Stimulated activated CD4-positive, alpha-beta T cell treated with anti-CD3 and anti-CD28 coated beads, TNF-alpha, amount 100 ng/mL, for 24 hours (primary cell): ENCODE data around the gene NDUFV1.
A peak's percentile ranks its signal among the peaks of the same experiment; 100 is the strongest.
"Not testable (repeated sequence)": the region's sequence is repeated elsewhere in the genome, so short reads cannot be mapped to it uniquely, and the experiment has no call there.

Experiments
- DNase-seq, 3 experiments: peaks; one replicate each; pipeline ENCODE4 v3.0.0-alpha.2; 2020; ENCODE audit warnings: low read depth in 3 of 3

NDUFV1 gene

DNA sequence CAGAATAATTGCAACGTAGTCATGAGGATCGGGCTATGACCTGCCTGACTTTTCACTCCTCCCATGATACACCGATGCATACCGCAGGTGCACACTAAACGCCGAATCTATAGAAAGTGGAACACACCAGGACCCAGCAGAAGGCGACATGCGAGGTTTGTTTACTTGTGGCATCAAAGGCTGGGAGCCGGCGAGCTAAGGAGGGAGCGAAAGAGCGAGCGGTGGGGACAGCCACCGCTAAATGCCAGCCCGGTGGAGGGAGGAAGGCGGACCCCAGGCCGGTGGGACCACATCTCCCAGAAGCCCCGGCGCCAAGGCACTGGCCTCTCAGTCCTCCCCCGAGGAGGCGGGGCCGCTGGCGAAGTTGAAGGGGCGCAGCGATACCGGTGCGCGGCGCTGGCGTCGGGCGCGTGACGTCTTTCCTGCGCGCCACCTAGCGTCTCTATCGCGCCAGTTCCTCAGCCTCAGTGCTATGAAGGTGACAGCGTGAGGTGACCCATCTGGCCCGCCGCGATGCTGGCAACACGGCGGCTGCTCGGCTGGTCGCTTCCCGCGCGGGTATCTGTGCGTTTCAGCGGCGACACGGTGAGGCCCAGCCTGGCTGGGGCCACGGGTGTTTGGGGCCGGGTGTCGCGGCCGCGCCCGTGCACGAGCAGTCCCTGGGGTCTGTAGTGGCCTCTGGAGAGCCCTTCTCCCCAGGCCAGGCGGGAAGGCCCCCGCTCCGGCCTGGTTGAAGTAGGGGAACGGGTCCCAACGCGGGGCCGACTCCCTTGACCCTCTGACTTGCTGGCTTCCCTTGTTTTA is at the start of gene NDUFV1:
NDUFV1 (plus strand) TSS at position 445 of the 804 bp plus-strand sequence; CDS start at position 514, 69 bp downstream.
- DNase-seq = peak; percentile 89 to 97 (median 90)

DNA sequence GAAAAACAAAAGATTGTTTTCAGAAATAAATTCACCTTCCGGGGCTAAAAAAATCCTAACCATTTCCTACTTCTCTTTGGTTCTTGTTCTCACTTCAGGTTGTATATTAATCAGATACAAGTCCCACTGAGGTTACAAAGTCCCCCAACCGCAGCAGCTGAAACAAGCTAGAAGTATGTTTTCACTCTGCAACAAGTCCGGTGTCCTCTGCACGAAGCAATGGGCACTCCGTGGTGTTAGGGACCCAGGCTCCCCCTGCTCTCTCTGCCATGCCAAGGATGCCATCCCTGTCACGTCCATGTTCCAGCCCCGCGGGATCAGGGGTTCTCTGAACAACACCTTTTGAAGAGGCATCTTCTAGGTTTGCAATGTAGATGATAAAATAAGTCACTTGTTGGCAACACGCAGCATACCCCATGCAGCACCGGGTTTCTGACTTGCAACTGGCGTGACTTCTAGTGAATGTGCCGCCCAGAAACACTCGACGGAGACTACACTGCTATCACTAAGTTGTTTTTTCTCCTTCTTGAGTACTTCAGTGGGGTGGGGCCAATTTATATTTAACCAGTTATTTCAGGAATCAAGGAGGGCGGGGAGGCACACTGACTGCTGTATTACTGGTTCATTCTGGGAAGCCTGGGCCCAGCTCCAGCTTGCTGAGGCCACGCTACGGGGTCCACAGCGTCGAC is 48.5 kb upstream of the NDUFV1 start:
- no peak for DNase-seq

DNA sequence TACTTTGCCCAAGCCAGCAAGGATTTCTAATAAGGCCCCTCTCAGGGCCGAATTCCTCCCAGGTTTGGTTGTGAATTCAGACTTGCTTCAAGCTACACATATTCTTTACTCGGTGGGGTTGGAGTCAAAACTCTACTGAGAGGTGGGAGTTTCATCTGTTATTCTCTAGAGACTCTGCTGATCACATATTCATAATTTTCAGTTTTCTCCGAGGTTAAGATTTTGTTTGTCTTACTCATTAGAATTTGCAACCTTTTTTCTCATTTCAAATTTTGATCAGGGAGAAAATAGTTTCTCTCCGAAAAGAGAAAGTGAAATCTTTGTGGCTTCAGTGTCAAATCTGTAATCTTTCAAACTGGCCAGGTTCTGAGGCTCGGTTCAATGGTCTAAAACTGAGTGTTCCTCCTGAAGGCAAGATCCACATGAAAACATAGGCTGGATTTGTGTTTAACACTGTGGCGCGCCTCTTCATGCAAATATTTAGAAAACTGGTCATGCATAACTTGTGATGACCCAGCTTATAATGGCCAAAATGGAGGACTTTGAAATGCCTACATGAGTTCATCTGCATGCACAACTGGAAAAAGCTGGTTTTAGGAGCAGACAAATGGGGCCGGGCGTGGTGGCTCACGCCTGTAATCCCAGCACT is 44.6 kb upstream of the NDUFV1 start:
- DNase-seq = no peak

DNA sequence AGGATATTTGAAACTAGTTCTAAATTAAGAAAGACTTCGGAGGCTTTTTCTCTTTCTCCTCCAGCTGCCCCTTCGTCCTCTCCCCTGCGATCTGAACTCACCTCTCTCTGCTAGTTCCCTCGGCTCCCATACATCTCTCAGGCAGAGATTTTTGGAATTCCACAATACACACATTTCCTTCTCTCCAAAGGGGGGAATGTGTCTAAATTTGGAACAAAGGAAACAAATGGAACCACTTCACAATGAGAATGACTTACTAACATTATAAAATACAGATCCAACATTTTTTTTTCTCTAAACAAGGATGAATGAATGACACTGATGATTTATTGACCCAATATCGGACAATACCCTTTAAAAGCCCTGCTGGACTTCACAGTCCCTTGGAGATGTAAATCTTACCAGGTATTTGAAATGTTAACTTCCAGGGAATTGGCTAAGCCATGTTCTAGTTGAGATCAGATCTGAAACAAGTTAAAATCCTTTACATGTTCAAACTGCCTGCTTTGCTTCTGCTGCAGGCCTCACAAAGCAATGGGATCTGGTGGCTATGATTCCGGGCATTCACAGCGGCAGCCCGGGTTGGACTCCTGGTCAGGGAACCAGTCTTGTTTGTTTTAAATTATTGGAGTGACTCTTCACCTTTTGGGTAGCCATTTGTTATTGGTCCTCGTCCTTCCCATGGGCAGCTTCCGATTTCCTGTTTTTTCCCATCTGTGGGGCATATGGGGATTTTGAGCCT is 43.6 kb upstream of the NDUFV1 start:
- no peak for DNase-seq

DNA sequence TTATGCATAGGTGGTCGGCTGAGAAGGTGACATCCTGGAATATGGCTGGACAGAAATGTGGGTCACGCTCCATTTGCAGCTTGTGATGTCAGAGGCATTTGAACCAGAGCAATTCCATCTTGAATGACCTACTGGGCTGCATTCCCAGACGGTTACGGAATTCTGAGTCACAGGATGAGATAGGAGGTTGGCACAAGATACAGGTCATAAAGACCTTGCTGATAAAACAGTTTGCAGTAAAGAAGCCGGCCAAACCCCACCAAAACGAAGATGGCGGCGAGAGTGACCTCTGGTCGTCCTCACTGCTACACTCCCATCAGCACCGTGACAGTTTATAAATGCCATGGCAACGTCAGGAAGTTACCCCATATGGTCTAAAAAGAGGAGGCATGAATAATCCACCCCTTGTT is 43.0 kb upstream of the NDUFV1 start:
- not testable (repeated sequence) for DNase-seq

DNA sequence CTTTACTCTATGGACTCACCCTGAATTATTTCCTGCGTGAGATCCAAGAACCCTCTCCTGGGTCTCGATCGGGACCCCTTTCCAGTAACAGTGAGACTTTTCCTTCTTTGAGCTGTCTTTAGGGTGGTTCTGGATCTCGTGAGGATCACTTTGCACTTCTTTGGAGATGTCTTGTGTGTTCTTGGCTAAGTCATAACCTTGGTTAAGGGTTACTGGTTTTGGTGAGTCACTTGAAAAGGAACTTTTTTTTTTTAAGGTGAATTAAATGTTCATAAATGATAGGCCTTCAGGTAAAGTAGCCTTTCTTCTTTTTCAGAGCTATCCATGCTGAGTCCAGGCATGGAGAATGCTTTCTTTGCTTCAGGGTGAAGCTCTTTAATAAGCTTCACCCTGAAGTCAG is 42.5 kb upstream of the NDUFV1 start:
- DNase-seq = no peak

DNA sequence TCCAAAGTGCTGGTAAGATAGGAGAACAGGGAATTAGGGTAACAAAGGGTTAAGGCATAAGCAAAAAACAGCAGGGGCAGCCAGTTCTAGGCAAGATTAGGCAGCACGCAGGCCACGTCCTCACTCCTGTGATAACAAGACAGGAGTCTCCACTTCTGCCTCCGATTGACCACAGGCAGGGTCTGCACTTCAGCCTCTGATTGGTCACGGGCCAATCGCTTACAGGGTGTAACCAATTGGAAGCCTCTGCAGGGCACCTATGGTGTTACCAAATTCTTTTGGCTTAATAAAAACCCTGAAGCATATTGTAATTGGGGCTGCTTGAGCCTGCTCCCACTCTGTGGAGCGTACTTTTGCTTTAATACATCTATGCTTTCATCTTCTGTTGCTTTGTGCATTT is 35.3 kb upstream of the NDUFV1 start:
- no peak for DNase-seq

DNA sequence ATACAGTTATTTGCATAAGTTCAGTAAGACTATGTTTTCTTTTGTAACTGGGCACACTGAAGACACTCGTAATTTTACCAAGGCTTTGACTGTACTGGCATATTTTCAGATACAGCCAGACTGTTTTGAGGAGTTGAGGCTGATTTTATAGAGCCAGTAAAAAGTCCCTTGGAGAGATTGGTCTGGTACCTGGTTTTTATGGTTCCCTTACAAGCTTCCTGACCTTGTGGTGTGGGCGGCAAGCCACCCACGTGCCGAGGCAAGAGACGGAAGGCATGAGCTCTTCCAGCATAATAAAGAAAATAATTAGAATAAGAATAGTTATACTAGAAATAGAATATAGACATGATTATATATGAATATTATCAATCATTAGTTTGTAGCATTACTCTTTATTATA is 34.4 kb upstream of the NDUFV1 start:
- DNase-seq = no peak

DNA sequence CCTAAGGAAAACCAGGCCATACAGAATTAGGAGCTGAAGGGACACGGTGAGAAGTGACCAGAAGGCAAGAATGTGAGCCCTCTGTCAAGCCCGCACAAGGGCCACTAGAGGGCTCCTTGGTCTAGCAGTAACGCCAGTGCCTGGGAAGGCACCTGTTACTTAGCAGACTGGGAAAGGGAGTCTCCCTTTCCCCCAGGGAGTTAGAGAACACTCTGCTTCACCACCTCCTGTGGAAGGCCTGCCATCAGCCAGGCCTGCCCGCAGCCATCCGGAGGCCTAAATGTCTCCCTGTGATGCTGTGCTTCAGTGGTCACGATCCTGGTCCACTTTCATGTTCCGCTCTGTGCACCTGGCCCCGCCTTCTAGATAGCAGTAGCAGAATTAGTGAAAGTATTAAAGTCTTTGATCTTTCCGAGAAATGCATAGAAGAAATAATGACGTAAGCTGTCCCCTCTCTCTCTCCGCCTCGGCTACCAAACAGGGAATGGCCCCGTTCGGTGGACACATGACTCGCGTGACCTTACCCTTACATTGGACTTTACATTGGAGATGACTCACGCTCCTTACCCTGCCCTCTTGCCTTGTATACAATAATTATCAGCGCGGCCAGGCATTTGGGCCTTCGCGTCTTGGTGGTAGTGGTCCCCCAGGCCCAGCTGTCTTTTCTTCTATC is 33.9 kb upstream of the NDUFV1 start:
- DNase-seq = peak in 1 of 3 experiments; percentile 27

DNA sequence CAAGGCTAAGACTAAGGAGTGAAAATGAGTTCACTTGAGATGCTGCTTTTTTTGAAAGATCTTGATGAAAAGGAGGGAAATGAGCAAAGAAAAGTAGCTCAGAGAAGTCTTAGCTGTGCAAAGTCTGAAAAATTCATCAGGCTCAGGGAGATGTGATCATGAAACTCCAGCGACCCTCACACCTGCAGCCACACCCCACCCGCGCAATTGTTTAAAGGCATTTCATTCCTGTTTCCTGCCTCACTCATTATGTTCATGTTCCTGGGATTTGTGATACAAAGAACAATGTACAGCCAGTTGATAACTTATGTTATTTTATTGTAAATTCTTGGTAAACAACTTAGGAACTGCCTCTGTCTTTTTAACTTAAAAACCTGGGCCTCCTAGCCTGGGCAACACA is 31.8 kb upstream of the NDUFV1 start:
- DNase-seq = no peak

DNA sequence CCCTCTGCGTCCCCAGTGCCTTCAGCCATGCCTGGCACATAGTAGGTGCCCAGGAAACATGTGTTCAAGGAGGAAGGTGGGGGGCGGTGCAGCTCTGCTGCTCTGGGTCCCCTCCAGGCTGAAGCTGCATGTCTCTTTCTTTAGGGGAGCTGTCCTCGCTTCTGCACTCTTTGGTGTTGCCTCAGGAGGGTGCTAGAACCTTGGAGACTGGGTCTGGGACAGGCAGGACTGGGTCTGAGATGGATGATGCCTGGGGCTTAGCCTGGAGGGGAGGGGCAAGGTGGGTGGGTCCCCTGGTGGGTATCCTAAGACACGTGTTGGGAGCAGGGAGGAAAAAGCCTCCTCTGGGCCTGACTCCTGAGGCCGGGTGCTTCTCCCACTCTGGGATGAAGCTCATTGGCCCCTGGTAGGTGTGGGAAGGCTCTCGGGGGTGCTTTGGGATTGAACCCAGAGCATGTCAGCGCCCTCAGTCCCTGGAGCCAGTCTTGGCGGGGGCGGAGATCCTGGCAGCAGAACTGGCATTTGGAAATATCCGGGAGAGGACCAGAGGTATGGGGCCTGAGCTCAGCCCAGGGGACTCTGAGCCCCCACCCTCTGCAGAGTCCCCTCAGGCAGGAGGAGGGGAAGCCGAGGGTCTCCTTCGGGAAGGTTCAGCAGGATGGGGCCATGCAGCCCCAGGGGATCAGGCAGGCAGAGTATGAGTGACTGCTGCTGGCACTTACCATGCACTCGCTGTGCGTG is 29.8 kb upstream of the NDUFV1 start:
- no peak for DNase-seq

DNA sequence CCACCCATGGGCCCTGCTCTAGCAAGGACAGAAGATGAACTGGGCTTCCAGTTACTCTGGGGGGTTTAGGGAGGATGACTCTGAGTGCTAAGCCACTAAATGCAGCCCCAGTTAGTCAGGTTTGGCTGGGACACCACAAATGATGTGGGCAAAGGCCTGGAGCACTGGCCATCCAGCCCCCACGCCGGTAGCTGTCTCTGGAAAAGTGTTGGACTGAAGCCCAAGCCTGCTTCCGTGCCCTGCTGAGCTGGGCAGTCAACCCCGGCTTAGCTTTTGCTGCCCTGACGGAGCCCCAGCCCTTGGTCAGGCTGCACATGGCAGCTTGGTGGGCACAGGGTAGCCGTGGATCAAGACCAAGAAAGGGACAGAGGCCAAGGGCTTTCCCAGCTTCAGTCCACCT is 28.8 kb upstream of the NDUFV1 start:
- DNase-seq = no peak

DNA sequence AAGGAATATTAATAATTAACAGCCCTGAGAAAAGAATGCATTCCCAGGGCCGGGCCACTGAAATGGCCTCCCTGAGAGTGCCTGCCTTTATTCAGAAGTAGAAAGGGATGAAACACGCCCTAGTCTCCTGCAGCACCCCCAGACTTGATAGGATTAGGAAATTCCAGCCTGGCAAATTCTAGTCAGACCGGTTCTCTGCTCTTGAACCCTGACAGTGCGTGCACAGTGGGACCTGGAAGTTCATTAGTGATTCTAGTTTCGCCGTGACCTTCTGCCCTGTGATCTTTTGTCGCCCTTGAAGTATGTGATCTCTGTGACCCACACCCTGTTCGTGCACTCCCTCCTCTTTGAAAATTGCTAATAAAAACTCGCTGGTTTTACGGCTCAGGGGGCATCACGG is 25.3 kb upstream of the NDUFV1 start:
- no peak for DNase-seq

DNA sequence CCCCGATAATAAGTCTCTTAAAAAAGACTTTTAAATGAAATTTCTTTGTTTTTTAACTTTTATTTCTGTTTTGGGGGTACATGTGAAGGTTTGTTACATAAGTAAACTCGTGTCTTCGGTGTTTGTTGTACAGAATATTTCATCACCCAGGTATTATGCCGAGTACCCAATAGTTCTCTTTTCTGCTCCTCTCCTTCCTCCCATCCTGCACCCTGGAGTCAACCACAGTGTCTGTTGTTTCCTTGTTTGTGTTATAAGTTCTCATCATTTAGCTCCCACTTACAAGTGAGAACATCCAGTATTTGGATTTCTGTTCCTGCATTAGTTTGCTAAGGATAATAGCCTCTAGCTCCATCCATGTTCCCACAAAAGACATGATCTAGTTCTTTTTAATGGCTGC is 24.7 kb upstream of the NDUFV1 start:
- no peak for DNase-seq

DNA sequence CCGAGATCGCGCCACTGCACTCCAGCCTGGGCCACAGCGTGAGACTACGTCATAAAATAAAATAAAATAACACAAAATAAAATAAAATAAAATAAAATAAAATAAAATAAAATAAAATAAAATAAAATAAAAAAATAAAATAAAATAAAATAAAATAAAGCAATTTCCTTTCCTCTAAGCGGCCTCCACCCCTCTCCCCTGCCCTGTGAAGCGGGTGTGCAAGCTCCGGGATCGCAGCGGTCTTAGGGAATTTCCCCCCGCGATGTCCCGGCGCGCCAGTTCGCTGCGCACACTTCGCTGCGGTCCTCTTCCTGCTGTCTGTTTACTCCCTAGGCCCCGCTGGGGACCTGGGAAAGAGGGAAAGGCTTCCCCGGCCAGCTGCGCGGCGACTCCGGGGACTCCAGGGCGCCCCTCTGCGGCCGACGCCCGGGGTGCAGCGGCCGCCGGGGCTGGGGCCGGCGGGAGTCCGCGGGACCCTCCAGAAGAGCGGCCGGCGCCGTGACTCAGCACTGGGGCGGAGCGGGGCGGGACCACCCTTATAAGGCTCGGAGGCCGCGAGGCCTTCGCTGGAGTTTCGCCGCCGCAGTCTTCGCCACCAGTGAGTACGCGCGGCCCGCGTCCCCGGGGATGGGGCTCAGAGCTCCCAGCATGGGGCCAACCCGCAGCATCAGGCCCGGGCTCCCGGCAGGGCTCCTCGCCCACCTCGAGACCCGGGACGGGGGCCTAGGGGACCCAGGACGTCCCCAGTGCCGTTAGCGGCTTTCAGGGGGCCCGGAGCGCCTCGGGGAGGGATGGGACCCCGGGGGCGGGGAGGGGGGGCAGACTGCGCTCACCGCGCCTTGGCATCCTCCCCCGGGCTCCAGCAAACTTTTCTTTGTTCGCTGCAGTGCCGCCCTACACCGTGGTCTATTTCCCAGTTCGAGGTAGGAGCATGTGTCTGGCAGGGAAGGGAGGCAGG is 23.2 kb upstream of the NDUFV1 start, which contains the start of gene GSTP1:
GSTP1 (plus strand) TSS at position 566 of the 958 bp plus-strand sequence; CDS start at position 598, 32 bp downstream.
- DNase-seq = peak; percentile 66 to 85 (median 67)

DNA sequence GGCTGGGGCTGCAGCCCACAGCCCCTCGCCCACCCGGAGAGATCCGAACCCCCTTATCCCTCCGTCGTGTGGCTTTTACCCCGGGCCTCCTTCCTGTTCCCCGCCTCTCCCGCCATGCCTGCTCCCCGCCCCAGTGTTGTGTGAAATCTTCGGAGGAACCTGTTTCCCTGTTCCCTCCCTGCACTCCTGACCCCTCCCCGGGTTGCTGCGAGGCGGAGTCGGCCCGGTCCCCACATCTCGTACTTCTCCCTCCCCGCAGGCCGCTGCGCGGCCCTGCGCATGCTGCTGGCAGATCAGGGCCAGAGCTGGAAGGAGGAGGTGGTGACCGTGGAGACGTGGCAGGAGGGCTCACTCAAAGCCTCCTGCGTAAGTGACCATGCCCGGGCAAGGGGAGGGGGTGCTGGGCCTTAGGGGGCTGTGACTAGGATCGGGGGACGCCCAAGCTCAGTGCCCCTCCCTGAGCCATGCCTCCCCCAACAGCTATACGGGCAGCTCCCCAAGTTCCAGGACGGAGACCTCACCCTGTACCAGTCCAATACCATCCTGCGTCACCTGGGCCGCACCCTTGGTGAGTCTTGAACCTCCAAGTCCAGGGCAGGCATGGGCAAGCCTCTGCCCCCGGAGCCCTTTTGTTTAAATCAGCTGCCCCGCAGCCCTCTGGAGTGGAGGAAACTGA is 22.4 kb upstream of the NDUFV1 start:
- peak in 1 of 3 experiments; percentile 38 for DNase-seq

DNA sequence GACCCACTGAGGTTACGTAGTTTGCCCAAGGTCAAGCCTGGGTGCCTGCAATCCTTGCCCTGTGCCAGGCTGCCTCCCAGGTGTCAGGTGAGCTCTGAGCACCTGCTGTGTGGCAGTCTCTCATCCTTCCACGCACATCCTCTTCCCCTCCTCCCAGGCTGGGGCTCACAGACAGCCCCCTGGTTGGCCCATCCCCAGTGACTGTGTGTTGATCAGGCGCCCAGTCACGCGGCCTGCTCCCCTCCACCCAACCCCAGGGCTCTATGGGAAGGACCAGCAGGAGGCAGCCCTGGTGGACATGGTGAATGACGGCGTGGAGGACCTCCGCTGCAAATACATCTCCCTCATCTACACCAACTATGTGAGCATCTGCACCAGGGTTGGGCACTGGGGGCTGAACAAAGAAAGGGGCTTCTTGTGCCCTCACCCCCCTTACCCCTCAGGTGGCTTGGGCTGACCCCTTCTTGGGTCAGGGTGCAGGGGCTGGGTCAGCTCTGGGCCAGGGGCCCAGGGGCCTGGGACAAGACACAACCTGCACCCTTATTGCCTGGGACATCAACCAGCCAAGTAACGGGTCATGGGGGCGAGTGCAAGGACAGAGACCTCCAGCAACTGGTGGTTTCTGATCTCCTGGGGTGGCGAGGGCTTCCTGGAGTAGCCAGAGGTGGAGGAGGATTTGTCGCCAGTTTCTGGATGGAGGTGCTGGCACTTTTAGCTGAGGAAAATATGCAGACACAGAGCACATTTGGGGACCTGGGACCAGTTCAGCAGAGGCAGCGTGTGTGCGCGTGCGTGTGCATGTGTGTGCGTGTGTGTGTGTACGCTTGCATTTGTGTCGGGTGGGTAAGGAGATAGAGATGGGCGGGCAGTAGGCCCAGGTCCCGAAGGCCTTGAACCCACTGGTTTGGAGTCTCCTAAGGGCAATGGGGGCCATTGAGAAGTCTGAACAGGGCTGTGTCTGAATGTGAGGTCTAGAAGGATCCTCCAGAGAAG is 21.6 kb upstream of the NDUFV1 start:
- no peak for DNase-seq

DNA sequence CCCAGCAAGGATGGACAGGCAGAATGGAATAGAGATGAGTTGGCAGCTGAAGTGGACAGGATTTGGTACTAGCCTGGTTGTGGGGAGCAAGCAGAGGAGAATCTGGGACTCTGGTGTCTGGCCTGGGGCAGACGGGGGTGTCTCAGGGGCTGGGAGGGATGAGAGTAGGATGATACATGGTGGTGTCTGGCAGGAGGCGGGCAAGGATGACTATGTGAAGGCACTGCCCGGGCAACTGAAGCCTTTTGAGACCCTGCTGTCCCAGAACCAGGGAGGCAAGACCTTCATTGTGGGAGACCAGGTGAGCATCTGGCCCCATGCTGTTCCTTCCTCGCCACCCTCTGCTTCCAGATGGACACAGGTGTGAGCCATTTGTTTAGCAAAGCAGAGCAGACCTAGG is 20.8 kb upstream of the NDUFV1 start:
- DNase-seq = no peak
